ENCODE measurements around the gene CREBBP.

CREBBP gene

DNA sequence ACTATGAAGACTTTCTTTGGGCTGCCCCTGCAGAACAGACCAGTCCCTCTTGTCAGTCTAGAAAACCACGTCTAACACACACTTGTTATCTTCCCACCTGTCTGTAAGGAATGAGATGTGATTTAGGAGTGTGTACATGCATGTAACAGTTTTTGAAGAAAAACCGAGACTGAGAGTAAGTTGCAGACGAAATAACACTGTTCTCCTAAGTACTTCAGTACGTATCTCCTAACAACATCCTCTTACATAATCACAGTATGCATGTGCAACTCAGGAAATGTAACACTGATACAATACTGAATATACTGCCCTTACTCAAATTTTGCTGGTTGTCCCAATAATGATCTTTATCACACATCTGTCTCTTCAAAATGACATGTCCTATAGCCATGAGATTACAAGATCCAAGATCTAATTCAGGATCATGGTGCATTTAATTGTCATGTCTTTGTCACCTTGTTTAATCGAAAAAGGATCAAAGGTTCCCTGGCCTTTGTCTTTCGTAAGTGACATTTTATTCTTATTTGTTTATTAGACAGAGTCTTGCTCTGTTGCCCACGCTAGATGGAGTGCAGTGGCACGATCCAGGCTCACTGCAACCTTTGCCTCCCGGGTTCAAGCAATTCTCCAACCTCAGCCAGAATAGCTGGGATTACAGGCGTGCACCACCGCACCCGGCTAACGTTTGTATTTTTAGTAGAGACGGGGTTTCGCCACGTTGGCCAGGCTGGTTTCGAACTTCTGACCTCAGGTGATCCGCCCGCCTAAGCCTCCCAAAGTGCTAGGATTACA, 25.6 kb downstream of the CREBBP start:
- no peak for DNase-seq

DNA sequence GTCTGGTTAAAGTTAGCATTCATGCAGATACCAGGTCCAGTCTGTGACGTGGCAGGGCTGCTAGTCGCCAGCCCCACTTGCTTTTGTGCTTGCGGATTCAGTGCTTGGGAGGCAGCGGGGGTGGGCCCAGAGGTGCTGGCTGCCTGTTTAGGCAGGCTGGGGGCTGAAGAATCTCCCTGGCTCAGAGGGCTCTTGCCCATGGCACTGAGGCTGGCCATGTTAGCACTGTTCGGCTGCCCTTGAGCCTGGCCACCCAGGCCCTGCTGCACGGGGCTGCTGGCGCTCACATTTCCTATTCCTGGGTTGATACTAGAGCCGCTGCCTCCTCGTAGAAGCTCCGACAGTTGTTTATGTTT, 30.0 kb downstream of the CREBBP start:
- no peak for DNase-seq

DNA sequence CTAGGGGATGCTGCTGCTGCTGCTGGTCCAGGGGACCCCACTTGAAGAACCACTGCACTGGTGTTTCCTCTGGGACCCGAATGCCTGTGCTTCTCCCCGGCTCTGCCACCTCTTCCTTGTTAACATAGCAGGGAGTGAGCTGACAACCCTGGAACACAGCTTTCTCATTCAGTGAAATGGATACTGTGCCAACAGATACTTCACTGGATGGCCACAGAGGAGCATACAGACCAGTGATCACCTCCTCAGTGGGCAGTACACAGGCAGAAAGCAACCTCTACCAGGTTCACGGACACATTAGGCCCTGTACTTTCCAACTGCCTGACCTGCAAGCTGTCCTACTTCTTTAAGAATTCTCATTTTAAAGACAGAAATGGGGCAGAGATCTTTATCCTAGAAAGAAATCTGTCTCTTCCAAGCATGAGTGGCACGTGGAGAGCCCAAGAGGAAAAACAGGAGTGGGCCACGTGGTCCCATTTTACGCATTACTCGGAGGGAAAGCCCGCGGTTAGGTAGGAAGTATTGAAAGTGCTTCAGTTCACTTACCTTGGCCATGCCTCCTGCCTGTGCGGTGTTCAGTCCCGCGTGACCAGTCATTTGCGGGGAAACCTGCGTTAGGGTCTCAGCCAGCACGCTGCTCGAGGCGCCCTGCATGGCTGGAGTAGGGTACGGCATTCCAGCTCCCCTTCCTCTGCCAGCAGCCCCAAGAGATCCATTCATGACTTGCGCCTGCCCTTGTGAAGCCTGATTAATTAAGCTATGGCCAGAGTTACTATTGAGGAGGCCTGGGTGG, 30.6 kb downstream of the CREBBP start:
- no peak for DNase-seq

DNA sequence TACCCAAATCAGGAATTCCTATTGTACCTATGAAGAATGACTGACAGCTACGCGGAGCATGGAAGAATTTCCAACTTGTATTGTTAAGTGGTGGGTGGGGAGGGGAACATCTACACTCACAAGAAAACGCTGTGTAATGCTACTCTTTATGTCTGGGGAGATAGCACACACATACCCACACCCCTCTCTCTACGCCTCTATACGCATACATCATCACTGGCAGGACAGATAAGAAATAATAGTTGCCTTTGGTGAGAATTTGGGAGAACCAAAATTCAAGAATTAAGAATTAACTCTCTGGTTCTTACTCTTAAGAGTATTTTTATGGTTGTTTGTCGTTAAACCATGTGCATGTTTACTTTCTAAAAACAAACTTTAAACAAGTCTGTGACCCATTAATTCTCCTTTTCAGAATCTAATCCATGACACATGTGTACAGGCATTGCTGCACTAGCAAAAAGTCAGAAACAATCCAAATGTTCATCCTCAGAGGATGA, 33.9 kb downstream of the CREBBP start:
- no peak for DNase-seq

- no peak for DNase-seq
These were observed 34.4 kb downstream of the CREBBP start for GRCh38 chr16:3846087-3846486.

GRCh38 chr16:3842994-3843393, 37.5 kb downstream of the CREBBP start:
- no peak for DNase-seq

DNA sequence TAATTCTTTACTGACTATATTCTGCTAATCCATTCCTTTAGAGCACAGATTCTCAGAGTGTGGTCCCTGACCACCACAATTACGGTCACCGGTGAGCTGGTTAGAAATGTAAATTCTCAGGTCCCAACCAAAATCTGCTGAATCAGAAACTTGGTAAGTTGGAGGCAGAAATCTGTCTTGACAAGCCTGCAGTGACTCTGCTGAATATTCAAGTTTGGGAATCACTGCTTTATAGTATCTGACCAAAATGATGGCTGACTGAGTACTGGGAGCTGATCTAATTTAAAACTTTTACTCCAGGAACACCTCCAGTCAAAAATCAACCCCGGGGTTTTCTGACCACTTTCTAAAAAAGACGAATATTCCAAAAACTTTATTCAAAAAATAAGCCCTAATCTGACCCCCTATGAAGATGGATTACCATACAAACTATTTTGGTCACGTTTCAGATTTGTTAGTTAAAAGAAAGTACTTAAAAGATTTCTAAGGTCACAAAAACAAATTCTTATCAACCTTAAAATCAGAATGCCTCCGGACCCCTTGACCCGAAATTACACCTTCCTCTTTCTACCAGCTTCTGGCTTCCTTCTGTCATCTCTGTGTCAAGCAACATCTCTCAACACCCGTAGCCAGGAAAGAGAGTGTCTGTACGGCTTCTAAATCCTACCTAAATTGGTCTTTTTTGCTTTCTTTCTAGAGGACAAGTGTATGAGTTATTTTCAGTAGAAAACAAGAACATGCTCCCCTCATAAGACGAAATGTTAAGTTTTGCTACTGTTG, 38.6 kb downstream of the CREBBP start:
- DNase-seq: no peak

- no peak for DNase-seq
These were observed 40.9 kb downstream of the CREBBP start for GRCh38 chr16:3839402-3840184.

DNA sequence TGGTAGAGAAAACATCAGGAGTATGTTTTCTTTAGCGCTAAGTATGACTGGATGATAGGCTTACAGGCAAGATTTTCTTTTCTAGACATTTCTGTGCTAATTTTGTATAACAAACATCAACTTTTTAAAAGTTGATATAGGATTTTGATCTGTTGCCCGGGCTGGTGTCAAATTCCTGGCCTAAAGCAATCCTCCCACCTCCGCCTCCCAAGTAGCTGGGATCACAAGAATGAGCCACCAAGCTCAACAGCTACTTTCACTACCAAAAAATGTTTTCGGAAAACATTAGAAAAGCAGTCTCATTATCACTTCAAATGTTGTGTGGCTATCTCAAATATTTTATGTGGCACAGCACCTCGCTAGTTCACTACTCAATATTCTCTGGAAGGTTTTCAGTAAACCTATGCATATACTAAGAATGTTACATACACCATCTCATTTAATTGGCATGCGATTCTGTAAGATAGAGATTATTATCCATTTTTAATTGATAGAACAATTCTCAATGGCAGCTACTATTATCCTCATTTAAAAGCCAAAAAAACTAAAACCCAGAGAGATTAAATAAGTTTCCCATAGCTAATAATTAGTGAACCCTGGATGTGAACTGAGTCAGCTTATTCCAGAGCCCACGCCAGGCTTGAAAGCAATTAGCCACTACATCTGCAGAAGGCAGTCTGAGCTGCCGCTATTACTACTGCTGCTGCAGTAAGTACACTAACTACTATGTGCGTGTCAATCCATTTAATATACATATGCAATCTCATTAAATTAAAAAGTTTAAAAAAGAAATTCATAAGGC, 41.7 kb downstream of the CREBBP start:
- no peak for DNase-seq

- DNase-seq: no peak
These were observed 42.5 kb downstream of the CREBBP start for GRCh38 chr16:3837851-3838586.

DNA sequence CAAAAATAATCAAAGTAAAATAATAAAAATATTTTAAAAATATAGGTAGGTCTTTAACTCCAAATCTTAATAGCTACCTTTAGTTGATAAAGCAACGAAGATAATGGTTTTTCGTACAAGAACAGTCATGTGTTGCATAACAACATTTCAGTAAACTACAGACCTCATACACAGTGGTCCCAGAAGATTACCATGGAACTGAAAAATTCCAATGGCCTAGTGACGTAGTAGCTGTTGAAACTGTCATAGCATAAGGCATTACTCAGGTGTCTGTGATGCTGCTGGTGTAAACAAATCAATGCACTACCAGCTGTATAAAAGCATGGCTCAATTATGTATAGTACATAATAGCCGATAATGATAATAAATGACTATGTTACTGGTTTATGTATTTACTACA, 43.9 kb downstream of the CREBBP start:
- DNase-seq: no peak

GRCh38 chr16:3835089-3835602, 45.4 kb downstream of the CREBBP start:
- DNase-seq: no peak

DNA sequence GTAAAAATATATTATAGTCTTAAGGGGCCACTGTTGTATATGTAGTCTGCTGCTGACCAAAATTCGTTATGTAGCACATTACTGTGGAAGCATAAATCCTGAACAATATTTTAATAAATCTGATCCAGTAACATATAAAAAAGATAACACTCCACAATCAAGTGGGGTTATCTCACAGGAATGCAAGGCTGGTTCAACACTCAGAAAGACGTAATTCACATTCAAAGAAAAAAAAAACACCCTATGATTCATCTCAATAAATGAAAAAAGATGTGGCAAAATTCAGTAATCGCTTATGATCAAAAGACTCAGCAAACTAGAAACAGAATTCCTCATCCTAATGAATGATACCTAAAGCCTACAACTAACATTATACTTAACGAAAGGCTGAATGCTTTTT, 47.8 kb downstream of the CREBBP start:
- DNase-seq: no peak

DNA sequence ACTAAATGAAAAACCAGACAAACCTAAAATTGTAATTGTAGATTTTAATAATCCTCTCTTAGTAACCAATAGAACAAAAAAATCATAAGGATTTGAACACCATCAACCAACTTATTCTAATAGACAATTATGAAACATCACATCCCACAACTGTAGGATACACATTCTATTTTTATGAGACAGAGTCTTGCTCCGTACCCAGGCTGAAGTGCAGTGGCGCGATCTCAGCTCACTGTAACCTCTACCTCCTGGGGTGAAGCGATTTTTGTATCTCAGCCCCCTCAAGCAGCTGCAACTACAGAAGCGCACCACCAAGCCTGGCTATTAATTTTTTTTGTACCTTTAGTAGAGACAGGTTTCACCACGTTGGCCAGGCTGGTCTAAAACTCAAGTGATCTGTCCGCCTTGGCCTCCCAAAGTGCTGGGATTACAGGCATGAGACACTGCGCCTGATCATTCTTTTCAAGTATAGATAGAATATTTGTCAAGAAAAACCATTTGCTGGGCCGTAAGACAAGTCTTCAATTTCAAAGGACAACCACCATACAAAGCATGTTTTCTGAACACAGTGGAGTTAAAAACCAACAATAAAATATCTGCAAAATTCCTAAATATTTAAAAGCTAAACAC, 49.8 kb downstream of the CREBBP start:
- no peak for DNase-seq

DNA sequence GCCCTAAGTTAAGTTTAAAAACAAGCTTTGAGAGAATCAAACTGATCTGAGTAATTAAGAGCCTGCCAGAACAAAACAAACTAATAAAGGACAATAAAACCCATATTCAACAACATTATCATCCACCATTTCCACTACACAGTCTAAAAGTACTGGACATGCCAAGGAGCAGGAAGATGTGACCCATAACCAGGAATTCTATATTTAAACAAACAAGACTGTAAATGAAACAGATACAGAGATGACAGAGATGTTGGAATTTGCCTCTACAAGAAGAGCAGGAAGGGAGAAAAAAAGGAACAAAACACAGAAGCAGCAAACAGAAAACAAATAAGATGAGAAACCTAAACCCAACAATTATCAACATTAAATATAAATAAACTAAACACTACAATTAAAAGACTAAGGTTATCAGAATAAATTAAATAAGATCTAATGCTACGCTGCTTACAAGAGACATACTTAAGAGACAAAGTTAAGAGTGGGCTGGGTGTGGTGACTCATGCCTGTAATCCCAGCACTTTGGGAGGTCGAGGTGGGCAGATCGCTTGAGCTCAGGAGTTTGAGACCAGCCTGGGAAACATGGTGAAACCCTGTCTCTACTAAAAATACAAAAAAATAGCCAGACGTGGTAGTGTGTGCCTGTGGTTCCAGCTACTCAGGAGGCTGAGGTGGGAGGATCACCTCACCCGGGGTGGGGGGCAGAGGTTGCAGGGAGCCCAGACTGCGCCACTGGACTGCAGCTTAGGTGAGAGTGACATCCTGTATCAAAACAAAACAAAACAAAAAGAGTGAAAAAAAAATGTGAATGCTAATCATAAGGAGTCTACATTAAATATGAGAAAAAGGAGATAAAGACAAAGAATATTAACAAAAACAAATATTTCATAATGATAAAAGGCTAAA, 50.6 kb downstream of the CREBBP start:
- DNase-seq: no peak

DNA sequence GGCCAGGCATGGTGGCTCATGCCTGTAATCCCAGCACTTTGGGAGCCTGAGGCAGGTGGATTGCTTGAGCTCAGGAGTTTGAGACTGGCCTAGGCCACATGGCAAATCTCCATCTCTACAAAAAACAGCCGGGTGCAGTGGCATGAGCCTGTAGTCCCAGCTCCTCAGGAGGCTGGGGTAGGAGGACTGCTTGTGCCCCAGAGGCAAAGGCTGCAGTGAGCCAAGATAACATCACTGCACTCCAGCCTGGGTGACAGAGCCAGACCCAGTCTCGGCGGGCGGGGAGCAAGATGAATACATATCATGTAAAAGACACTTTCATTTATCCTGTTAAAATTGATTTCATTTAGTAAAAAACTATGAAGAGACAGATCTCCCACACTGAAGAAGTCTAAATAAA, 54.6 kb downstream of the CREBBP start:
- DNase-seq: no peak

GRCh38 chr16:3825103-3825502, 55.4 kb downstream of the CREBBP start:
- no peak for DNase-seq

DNA sequence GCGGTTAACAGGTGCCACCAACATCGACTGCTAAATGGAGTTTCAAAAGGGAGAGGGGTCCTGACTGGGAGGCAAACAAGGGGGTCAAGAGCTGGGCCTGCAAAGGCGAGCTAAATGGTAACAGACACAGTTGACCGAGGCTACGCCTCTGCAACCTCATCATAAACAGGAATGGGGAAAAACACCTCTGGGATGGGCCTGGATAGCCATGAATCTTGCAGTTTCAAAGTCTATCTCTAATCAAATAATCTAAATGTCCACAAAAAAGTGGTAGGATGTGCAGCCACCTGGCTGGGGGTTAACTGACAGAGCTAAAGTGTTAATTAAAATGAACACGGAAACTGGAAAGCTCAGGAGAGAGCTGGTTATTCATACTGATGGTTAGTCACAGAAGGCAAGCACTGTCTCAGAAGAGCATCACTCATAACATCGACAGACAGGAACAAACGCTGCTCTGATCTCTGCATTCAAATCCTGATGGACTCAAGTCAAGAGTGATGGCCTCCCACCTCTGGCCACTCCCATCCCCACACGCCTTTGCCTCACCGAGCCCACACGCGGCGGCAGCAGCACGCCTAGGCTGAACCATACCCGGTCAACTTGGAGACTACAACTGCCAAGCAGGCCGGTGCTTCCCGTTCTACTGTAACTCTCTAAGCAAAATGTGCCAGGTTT, 56.3 kb downstream of the CREBBP start:
- DNase-seq: no peak

DNA sequence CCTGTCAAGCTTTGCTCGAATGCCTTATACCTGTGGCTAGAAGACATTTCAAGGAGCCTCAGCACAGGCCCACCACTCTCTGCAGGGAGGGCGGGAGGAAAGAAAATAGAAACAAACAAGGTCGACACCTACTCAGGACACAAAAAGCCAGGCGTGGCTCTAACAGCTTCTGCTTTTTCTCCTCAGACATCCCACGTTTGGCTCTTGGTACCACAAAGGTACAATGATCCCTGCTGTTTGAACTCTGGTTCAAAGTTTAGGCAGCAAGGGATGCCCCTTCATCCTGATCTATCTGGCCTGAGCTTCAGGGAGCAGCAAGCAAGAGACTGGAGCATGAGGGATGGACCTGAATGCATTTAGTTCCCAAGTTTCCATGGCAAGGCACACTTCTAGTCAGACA, 57.1 kb downstream of the CREBBP start:
- DNase-seq: no peak
